ENCODE results near the gene INAFM2. TPM values are rescaled to one million over a fixed set of nuclear protein-coding genes. Genes with fewer than 3 reads are reported as not detected.

Gene INAFM2
- total and polyA plus RNA-seq, 2 experiments from 2014 or later = 18.1 to 32.7 TPM

- no peaks in the 10 kb centered on the region for H3K36me3 ChIP-seq (ENCODE audit: insufficient read depth)
- H3K36me3 Mint-ChIP-seq (ENCODE audit: low read depth) = no peaks in the 10 kb centered on the region; the same call in 2 of the 3 replicates
- no peak overlapping the region for H3K4me2 ChIP-seq
- peaks cover 26% of the 10 kb centered on the region for H3K27me3 ChIP-seq (ENCODE audit: insufficient read depth)
- peaks cover 25% of the 10 kb centered on the region for H3K4me1 ChIP-seq (ENCODE audit: insufficient read depth)
- ATAC-seq = no peak
- H3K4me3 Mint-ChIP-seq = no peak overlapping the region; the same call in 2 of the 3 replicates
- no peak overlapping the region for H3K4me3 ChIP-seq
- no peaks in the 10 kb centered on the region for H4K20me1 ChIP-seq (replicated peaks; ENCODE audit: insufficient read depth)
- H3K27ac ChIP-seq (ENCODE audit: low read depth) = no peak overlapping the region
- no peak for DNase-seq (ENCODE audit: low spot score)
- peaks cover 22% of the 10 kb centered on the region for H3F3A ChIP-seq (replicated peaks; ENCODE audit: low read depth)
- H3K79me2 ChIP-seq (replicated peaks; ENCODE audit: insufficient read depth) = no peaks in the 10 kb centered on the region
- H3K4me1 Mint-ChIP-seq = peaks cover 34% of the 10 kb centered on the region
- H3K9me3 Mint-ChIP-seq = peaks cover 3% of the 10 kb centered on the region; the same call in 2 of the 3 replicates
- peaks cover 16% of the 10 kb centered on the region for H3K27me3 Mint-ChIP-seq (ENCODE audit: insufficient read depth, low read depth, poor library complexity)
- no peak overlapping the region for H3K27ac Mint-ChIP-seq
- H2AFZ ChIP-seq = no peak overlapping the region
- no peaks in the 10 kb centered on the region for H3K9me2 ChIP-seq (ENCODE audit: insufficient read depth)
- no peak for TF ChIP-seq JUNB (IDR thresholded peaks at IDR 0.05; ENCODE audit: unreplicated experiment)
- TF ChIP-seq EZH2 (IDR thresholded peaks at IDR 0.05; ENCODE audit: low read depth, unreplicated experiment) = no peak
- no peak for TF ChIP-seq NANOG (IDR thresholded peaks at IDR 0.05; ENCODE audit: borderline replicate concordance)
- no peak for TF ChIP-seq CREB1 (CRISPR knock-in tag; IDR thresholded peaks at IDR 0.05; ENCODE audit: low read depth)
- TF ChIP-seq ZNF114 (CRISPR knock-in tag; IDR thresholded peaks at IDR 0.05) = no peak
- no peak for TF ChIP-seq CTCF (conservative IDR thresholded peaks at IDR 0.05; ENCODE audit: low read depth in 2 of 2)
- TF ChIP-seq EZH2phosphoT487 (IDR thresholded peaks at IDR 0.05; ENCODE audit: unreplicated experiment) = no peak
- TF ChIP-seq ZNF462 (CRISPR knock-in tag; IDR thresholded peaks at IDR 0.05) = no peak
- no peak for TF ChIP-seq ZNF331 (CRISPR knock-in tag; IDR thresholded peaks at IDR 0.05; ENCODE audit: low read depth)
- TF ChIP-seq ETS1 (IDR thresholded peaks at IDR 0.05) = no peak
- no peak for TF ChIP-seq STAT1 (IDR thresholded peaks at IDR 0.05; ENCODE audit: unreplicated experiment)
- TF ChIP-seq REST (IDR thresholded peaks at IDR 0.05; ENCODE audit: unreplicated experiment) = no peak
Observed at GRCh38 chr15:40355976-40356585, 32.6 kb downstream of the INAFM2 start.

All from GM23338 (cell line).